Heart left ventricle (tissue), 16 donors: ENCODE results near the gene ENTREP1. TPM values are rescaled to one million over a fixed set of nuclear protein-coding genes. Genes with fewer than 3 reads are reported as not detected.

Experiments
- ATAC-seq, 4 donors: fragments of 200-7000 bp; cut with Tn5 transposase; one replicate each; pipeline ENCODE4 v1.9.1; 2020 to 2022; ENCODE audit warnings: moderate library complexity in 4 of 4, mild to moderate bottlenecking in 3 of 4, moderate number of reproducible peaks in 1 of 4
- DNase-seq, 5 donors: peaks; one replicate each; pipeline ENCODE4 v3.0.0-alpha.2; 2020
- H3K27ac ChIP-seq, 12 donors: fragments of 200-600 bp; sonication (generic) in 4 of 12; one replicate each; pipeline versions ENCODE4 v1.5.0 to v1.8.0; 2016 to 2022; ENCODE audit warnings: mild to moderate bottlenecking in 2 of 12
- H3K27me3 ChIP-seq, 9 donors: fragments of 200-600 bp; sonication (generic) in 2 of 9; one replicate each; pipeline versions ENCODE4 v1.5.1 to v1.8.0; 2016 to 2022; ENCODE audit warnings: mild to moderate bottlenecking in 3 of 9
- H3K36me3 ChIP-seq, 9 donors: fragments of 200-600 bp; sonication (generic) in 2 of 9; one replicate each; pipeline versions ENCODE4 v1.5.0 to v1.8.0; 2018 to 2022; ENCODE audit warnings: mild to moderate bottlenecking in 2 of 9
- H3K4me1 ChIP-seq, 12 donors: fragments of 200-600 bp; sonication (generic) in 4 of 12; one replicate each; pipeline versions ENCODE4 v1.5.0 to v1.8.0; 2016 to 2022; ENCODE audit warnings: mild to moderate bottlenecking in 3 of 12
- H3K4me3 ChIP-seq, 12 donors: fragments of 200-600 bp; sonication (generic) in 4 of 12; one replicate each; pipeline versions ENCODE4 v1.5.0 to v1.8.0; 2017 to 2022; ENCODE audit warnings: mild to moderate bottlenecking in 9 of 12, moderate library complexity in 4 of 12
- H3K9me3 ChIP-seq, 12 donors: fragments of 200-600 bp; sonication (generic) in 4 of 12; one replicate each; pipeline versions ENCODE4 v1.5.0 to v1.8.0; 2016 to 2022; ENCODE audit warnings: mild to moderate bottlenecking in 1 of 12
- CTCF ChIP-seq, 12 donors: fragments of 200-600 bp; sonication (generic) in 4 of 12; IDR thresholded peaks; one replicate each; pipeline versions ENCODE4 v1.5.0 to v1.8.0; 2018 to 2022; ENCODE audit warnings: antibody characterized with exemption in 12 of 12, mild to moderate bottlenecking in 5 of 12
- POLR2A ChIP-seq, 2 donors: fragments of 450-650 bp; IDR thresholded peaks; one replicate each; pipeline ENCODE4 v1.6.1; 2017; ENCODE audit warnings: antibody characterized with exemption in 2 of 2, mild to moderate bottlenecking in 2 of 2, moderate library complexity in 2 of 2
- WGBS, 4 donors: extraction: QIAGEN DNeasy Blood & Tissue Kit in 2 of 4; methylation state at CpG; one replicate each; pipeline versions ENCODE4 v1.1.5 to v1.1.7; 2013 to 2018; 5-methylcytosine and 5-hydroxymethylcytosine counted together
- intact Hi-C, 10 donors: fragments of 100-400 bp; cut with DNase I; formaldehyde crosslinking; loops; one replicate each; pipeline versions ENCODE4 v1.11.1 to v1.14.2; 2022
- polyA plus RNA-seq, 2 donors: library from polyadenylated mRNA; stranded (reverse); fragments of 200-250 nt; gene quantifications; one replicate each; pipeline ENCODE4 v1.2.3, GENCODE V29; 2013
- total RNA-seq, 9 donors: library from RNA; depleted of rRNA in 2 of 9; stranded (reverse); fragments of >200 nt in 2 of 9; fragmentation: NEBNext Ultra II Directional in 3 of 9; extraction: Animal tissue kit (Norgen Biotek cat#: 25700) in 3 of 9; gene quantifications; one replicate each; pipeline versions ENCODE4 v1.1.0 to v1.2.4, GENCODE V29; 2016 to 2023
- donor health status: ischemic (EF 13 %, LVEDD 7.1; RV severe dilation, severe dysfunction).
- donor health status: healthy with polysubstance abuse.
- donor health status: DM: no; HTN: yes; CAD: no.
- donor health status: DM: no; HTN: no; CAD: no.
- donor health status: ischemic (EF 25% LVEDD 6.9; RV normal size, moderate dysfunction).
- donor health status: ischemic (EF 25% LVEDD 5.7; RV mildly dilated, moderate dysfunction).
- donor health status: healthy.
- donor health status: DM: yes; HTN: yes; CAD: no.
- donor health status: ischemic (EF 35%, LVEDD 5.7; RV mildly dilated, moderate dysfunction).
- donor health status: nonischemic (EF 11% LVEDD 7.7; RV severe dilation, severe dysfunction).
- donor health status: DM: yes; HTN: yes; CAD: no.
- donor health status: PGD.
- donor health status: ischemic (EF 29% LVEDD 5.4; RV normal size, mild dysfunction).
- donor health status: nonischemic (EF 23%, LVEDD 6.1; RV moderate dilation, normal function).

The ENTREP1 gene
- total and polyA plus RNA-seq, 11 donors = 12.6 to 29.1 (median 23.8) TPM

DNA sequence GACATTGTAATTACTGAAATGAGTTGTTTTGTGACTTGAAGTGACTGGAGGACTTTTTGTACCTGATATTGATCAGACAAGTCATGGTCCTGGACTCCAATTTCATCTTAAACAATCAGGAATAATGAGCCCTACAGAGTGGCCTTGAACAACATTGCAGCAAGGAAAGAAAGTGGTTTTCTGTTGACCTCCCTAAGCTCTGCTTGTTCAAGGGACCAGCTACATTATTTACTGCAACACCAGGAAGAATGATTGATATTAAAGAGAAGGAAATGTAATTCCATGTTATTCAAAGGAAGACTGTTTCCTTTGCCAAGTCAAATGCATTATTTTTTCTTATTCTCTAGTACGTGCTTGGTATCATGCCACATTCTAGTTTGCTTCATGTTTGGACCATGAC lies 22.6 kb downstream of the ENTREP1 start:
- Histone ChIP-seq H3K36me3 (peaks cover 0 to 3% (median 0%) of the 10 kb centered on the region in 9 donors), H3K4me1 (peaks cover 0 to 18% (median 5%) of the 10 kb centered on the region in 12 donors), H3K9me3 (peaks cover 0 to 3% (median 0%) of the 10 kb centered on the region in 12 donors), H3K27ac (no peak overlapping the region), H3K4me3 (no peak overlapping the region), H3K27me3 (no peaks in the 10 kb centered on the region)
- intact Hi-C loops = no loop called here
- WGBS, 4 donors = 49 to 55% (median 51%) methylated on average over 1 of the region's 1 CpG
- no peak for ATAC-seq
- TF ChIP-seq CTCF (IDR thresholded peaks at IDR 0.05) = no peak
- no peak for TF ChIP-seq POLR2A (IDR thresholded peaks at IDR 0.05)
- no peak for DNase-seq

- Histone ChIP-seq H3K4me3 (no peak overlapping the region), H3K36me3 (peaks cover 0 to 3% (median 0%) of the 10 kb centered on the region in 9 donors), H3K9me3 (peaks cover 0 to 3% (median 0%) of the 10 kb centered on the region in 12 donors), H3K4me1 (peaks cover 0 to 16% (median 2%) of the 10 kb centered on the region in 12 donors), H3K27me3 (no peaks in the 10 kb centered on the region), H3K27ac (no peak overlapping the region)
- DNase-seq (no peak), ATAC-seq (no peak)
- 93 to 99% (median 97%) methylated on average over 3 of the region's 3 CpGs for WGBS, 4 donors
- intact Hi-C loops = no loop called here
- TF ChIP-seq CTCF (IDR thresholded peaks at IDR 0.05) = no peak
- no peak for TF ChIP-seq POLR2A (IDR thresholded peaks at IDR 0.05)
Observed at GRCh38 chr9:69351227-69351626, 26.2 kb downstream of the ENTREP1 start.

DNA sequence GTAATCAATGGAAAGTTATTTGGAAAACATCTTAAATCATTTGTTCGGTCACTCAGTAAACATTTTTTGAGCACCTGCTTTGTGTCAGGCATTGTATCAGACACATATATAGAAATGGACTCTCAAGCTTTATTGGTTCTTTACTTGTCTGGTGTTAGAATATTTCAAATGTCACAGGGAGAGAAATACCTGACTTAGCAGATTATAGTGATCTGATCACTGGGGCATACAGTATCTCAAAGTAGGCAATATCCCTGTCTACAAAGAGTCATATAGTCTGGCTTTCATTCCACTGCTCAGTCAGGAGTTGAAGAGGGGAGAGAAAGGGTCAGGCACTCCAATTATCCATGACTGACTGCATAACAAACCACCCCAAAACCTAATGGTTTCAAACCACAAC lies 30.2 kb downstream of the ENTREP1 start:
- ATAC-seq (no peak), DNase-seq (no peak)
- TF ChIP-seq CTCF (IDR thresholded peaks at IDR 0.05) (no peak), POLR2A (IDR thresholded peaks at IDR 0.05) (no peak)
- intact Hi-C loops = no loop called here
- Histone ChIP-seq H3K9me3 (no peaks in the 10 kb centered on the region), H3K27ac (no peak overlapping the region), H3K4me1 (peaks cover 0 to 22% (median 7%) of the 10 kb centered on the region in 12 donors), H3K36me3 (no peaks in the 10 kb centered on the region), H3K4me3 (no peak overlapping the region), H3K27me3 (no peaks in the 10 kb centered on the region)
- 84 to 94% (median 90%) methylated on average over 1 of the region's 1 CpG for WGBS, 4 donors

DNA sequence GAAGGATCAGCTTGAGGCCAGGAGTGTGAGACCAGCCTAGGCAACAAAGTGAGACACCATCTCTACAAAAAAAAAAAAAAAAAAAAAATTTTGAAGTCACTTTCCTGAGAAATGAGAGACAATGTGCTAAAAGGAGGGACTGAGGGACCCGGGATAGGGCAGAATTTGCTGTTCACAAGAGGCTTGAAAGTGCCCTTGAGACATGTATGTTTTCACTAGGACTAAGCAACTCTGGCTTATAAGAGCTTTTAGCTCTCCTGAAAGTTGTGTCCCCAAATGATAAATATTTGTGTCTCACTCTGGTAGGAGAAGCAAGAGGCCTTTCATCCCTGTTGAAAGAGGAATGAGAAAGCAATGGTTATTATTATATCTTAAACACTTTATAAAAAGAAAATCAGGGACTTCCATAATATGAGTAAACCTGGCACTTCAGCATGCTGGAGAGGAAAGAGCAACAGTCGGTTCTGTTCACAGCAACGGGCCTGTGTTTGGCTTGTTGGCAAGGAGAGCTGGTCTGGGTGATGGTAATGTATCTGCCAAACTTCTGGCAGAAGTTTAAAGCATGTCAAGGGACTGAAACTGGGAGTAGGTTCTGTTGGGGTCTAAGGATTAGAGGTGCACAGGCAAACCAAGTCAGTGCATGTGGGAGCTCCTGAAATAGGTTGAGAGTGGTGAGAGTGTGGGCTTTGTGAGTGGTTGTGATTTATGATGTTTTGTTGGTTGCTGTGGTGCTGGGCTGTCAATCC lies 32.2 kb downstream of the ENTREP1 start:
- H3K4me1 ChIP-seq = peaks cover 0 to 25% (median 7%) of the 10 kb centered on the region in 12 donors
- H3K4me3 ChIP-seq = no peak overlapping the region
- ATAC-seq (peak; percentile 87 to 94 (median 92)), DNase-seq (peak in 4 of 5 donors; percentile 41 to 71 (median 50))
- H3K27me3 ChIP-seq = no peaks in the 10 kb centered on the region
- H3K27ac ChIP-seq = peak overlapping the region; percentile 20 to 72 (median 50)
- intact Hi-C loops = no loop called here
- TF ChIP-seq POLR2A (IDR thresholded peaks at IDR 0.05) (no peak), CTCF (IDR thresholded peaks at IDR 0.05) (no peak)
- no peaks in the 10 kb centered on the region for H3K9me3 ChIP-seq
- 23 to 34% (median 31%) methylated on average over 3 of the region's 3 CpGs for WGBS, 4 donors
- no peaks in the 10 kb centered on the region for H3K36me3 ChIP-seq
